NCI-H128 (cell line): Measurements from ENCODE around the gene HTR1B.

Source experiments
- DNase-seq: peaks from one replicate; lab custom pipeline; 2025; ENCODE audit not compliant: unreplicated experiment; lab: John Stamatoyannopoulos, UW

HTR1B gene

GRCh38 chr6:77463308-77463860 lies at the start of gene HTR1B:
HTR1B (minus strand) TSS chr6:77463491; CDS start chr6:77463403, 88 bp downstream.
- no peak for DNase-seq

GRCh38 chr6:77512554-77512953 lies 49.3 kb upstream of the HTR1B start:
- DNase-seq: no peak

- DNase-seq: no peak
Observed at GRCh38 chr6:77511860-77512259, 48.6 kb upstream of the HTR1B start.

GRCh38 chr6:77502981-77503380 lies 39.7 kb upstream of the HTR1B start:
- DNase-seq: no peak

- no peak for DNase-seq
Observed at GRCh38 chr6:77492530-77492929, 29.2 kb upstream of the HTR1B start.

- DNase-seq: no peak
Observed at GRCh38 chr6:77487808-77488425, 24.6 kb upstream of the HTR1B start.

- no peak for DNase-seq
Observed at GRCh38 chr6:77482981-77483380, 19.7 kb upstream of the HTR1B start.

- no peak for DNase-seq
Observed at GRCh38 chr6:77474973-77475372, 11.7 kb upstream of the HTR1B start.

- DNase-seq: no peak
Observed at GRCh38 chr6:77474286-77474956, 11.1 kb upstream of the HTR1B start.

- no peak for DNase-seq
Observed at GRCh38 chr6:77470983-77471382, 7.7 kb upstream of the HTR1B start.

GRCh38 chr6:77468939-77469338 lies 5.6 kb upstream of the HTR1B start:
- DNase-seq: no peak

GRCh38 chr6:77466451-77467437 lies 3.5 kb upstream of the HTR1B start:
- no peak for DNase-seq

- no peak for DNase-seq
Observed at GRCh38 chr6:77466055-77466450, 2.8 kb upstream of the HTR1B start.

GRCh38 chr6:77464495-77464867 lies 1.2 kb upstream of the HTR1B start:
- no peak for DNase-seq

- DNase-seq: no peak
Observed at GRCh38 chr6:77463861-77464494, 687 bp upstream of the HTR1B start.

- DNase-seq: no peak
Observed at GRCh38 chr6:77462359-77463307, 658 bp downstream of the HTR1B start.

GRCh38 chr6:77461796-77462195 lies 1.5 kb downstream of the HTR1B start:
- no peak for DNase-seq

GRCh38 chr6:77458421-77458820 lies 4.9 kb downstream of the HTR1B start:
- no peak for DNase-seq

- DNase-seq: no peak
Observed at GRCh38 chr6:77457720-77458349, 5.5 kb downstream of the HTR1B start.
